GM23248 (cell line): Measurements from ENCODE around the gene ABCA2. TPM values are rescaled to one million over a fixed set of nuclear protein-coding genes. Genes with fewer than 3 reads are reported as not detected.

Experiments
- DNase-seq: peaks from one replicate; pipeline ENCODE4 v3.0.0-alpha.2; 2015
- H2AFZ ChIP-seq: fragments of 200-600 bp; sonication (generic); 2 replicates; pipeline ENCODE4 v1.6.1; 2016; ENCODE audit warnings: antibody characterized with exemption
- H3F3A ChIP-seq: fragments of 200-600 bp; sonication (generic); 2 replicates; pipeline ENCODE4 v1.6.1; 2016; ENCODE audit warnings: mild to moderate bottlenecking, antibody characterized with exemption, mixed run types; ENCODE audit not compliant: insufficient read depth
- H3K27ac ChIP-seq: fragments of 200-600 bp; sonication (generic); 2 replicates; pipeline ENCODE4 v1.5.1; 2016; ENCODE audit warnings: mild to moderate bottlenecking
- H3K27me3 ChIP-seq: fragments of 200-600 bp; sonication (generic); replicated peaks from 2 replicates; pipeline ENCODE4 v1.6.1; 2016; ENCODE audit warnings: mild to moderate bottlenecking; ENCODE audit not compliant: insufficient read depth
- H3K36me3 ChIP-seq: fragments of 200-600 bp; sonication (generic); 2 replicates; pipeline ENCODE4 v1.6.1; 2016; ENCODE audit warnings: low read depth, mild to moderate bottlenecking
- H3K4me1 ChIP-seq: fragments of 200-600 bp; sonication (generic); 2 replicates; pipeline ENCODE4 v1.6.1; 2016; ENCODE audit warnings: mild to moderate bottlenecking; ENCODE audit not compliant: insufficient read depth
- H3K4me2 ChIP-seq: fragments of 200-600 bp; sonication (generic); one replicate; pipeline ENCODE4 v1.6.1; 2016; ENCODE audit warnings: mild to moderate bottlenecking; ENCODE audit not compliant: unreplicated experiment
- H3K4me3 ChIP-seq: fragments of 200-600 bp; sonication (generic); 2 replicates; pipeline ENCODE4 v1.5.1; 2016; ENCODE audit warnings: mild to moderate bottlenecking
- H3K79me2 ChIP-seq: fragments of 200-600 bp; sonication (generic); 2 replicates; pipeline ENCODE4 v1.6.1; 2016; ENCODE audit warnings: mild to moderate bottlenecking; ENCODE audit not compliant: insufficient read depth
- H3K9ac ChIP-seq: fragments of 200-600 bp; sonication (generic); 2 replicates; pipeline ENCODE4 v1.6.1; 2016; ENCODE audit warnings: mild to moderate bottlenecking
- H3K9me2 ChIP-seq: fragments of 200-600 bp; sonication (generic); 2 replicates; pipeline ENCODE4 v1.6.1; 2016; ENCODE audit warnings: mixed run types, mild to moderate bottlenecking, moderate library complexity; ENCODE audit not compliant: insufficient read depth
- H3K9me3 ChIP-seq: fragments of 200-600 bp; sonication (generic); one replicate; pipeline ENCODE4 v1.6.1; 2017; ENCODE audit warnings: low read depth
- H4K20me1 ChIP-seq: fragments of 200-600 bp; sonication (generic); 2 replicates; pipeline ENCODE4 v1.6.0; 2016; ENCODE audit not compliant: insufficient read depth
- EZH2 ChIP-seq: fragments of 200-600 bp; sonication (generic); IDR thresholded peaks from 2 replicates; pipeline ENCODE4 v1.6.1; 2018; ENCODE audit warnings: antibody characterized with exemption, mild to moderate bottlenecking; ENCODE audit not compliant: insufficient read depth, poor library complexity, severe bottlenecking
- EZH2phosphoT487 ChIP-seq: fragments of 200-600 bp; sonication (generic); IDR thresholded peaks from 2 replicates; pipeline ENCODE4 v1.6.1; 2018; ENCODE audit warnings: antibody characterized with exemption, moderate library complexity, mild to moderate bottlenecking, low read depth; ENCODE audit not compliant: insufficient read depth
- WGBS, 2 experiments: methylation state at CpG; one replicate each; pipeline ENCODE4 v1.1.6; 2015 to 2017; ENCODE audit warnings: low lambda C conversion rate in 2 of 2, low coverage in 1 of 2; ENCODE audit errors: missing lambda C conversion rate in 2 of 2; 5-methylcytosine and 5-hydroxymethylcytosine counted together
- in situ Hi-C: fragments of 300-500 bp; cut with MboI; formaldehyde crosslinking; loops from 2 replicates; pipeline ENCODE4 v1.15.0; 2020
- polyA plus RNA-seq: library from polyadenylated mRNA; unstranded; fragments of >200 nt; fragmentation: Nextera tagmentation; extraction: Ambion mirVana; gene quantifications from 2 replicates; pipeline ENCODE4 v1.2.1, GENCODE V29; 2016
- total RNA-seq: library from RNA; depleted of rRNA; stranded (reverse); fragments of >200 nt; shearing (Covaris generic); gene quantifications from 2 replicates; pipeline ENCODE4 v1.2.3, GENCODE V29; 2014

The ABCA2 gene
- total and polyA plus RNA-seq, 2 experiments from 2014 or later: 21.1 to 33.2 TPM

- Histone ChIP-seq H3K9me3 (no peaks in the 10 kb centered on the region), H2AFZ (no peak overlapping the region), H3K27me3 (peaks cover 19% of the 10 kb centered on the region; the same call in 1 of the 2 replicates), H3K36me3 (no peaks in the 10 kb centered on the region), H3F3A (no peaks in the 10 kb centered on the region), H3K4me1 (no peaks in the 10 kb centered on the region), H3K27ac (no peak overlapping the region), H3K4me3 (no peak overlapping the region), H3K4me2 (no peak overlapping the region), H3K9ac (no peak overlapping the region), H4K20me1 (no peaks in the 10 kb centered on the region), H3K9me2 (no peaks in the 10 kb centered on the region), H3K79me2 (no peaks in the 10 kb centered on the region)
- 73 to 78% methylated on average over 15 to 17 of the region's 17 CpGs for WGBS, 2 experiments
- no peak for DNase-seq
- TF ChIP-seq EZH2phosphoT487 (no peak), EZH2 (no peak)
- in situ Hi-C loops: no loop called here
Observed at GRCh38 chr9:136981588-136982231, 46.3 kb downstream of the ABCA2 start.

GRCh38 chr9:136980669-136981478, 47.2 kb downstream of the ABCA2 start:
- in situ Hi-C loops: no loop called here
- no peak overlapping the region for H3K4me2 ChIP-seq
- no peaks in the 10 kb centered on the region for H3K79me2 ChIP-seq
- H3K9me2 ChIP-seq: no peaks in the 10 kb centered on the region
- H3K36me3 ChIP-seq: no peaks in the 10 kb centered on the region
- no peaks in the 10 kb centered on the region for H3F3A ChIP-seq
- no peak overlapping the region for H2AFZ ChIP-seq
- no peaks in the 10 kb centered on the region for H4K20me1 ChIP-seq
- H3K9ac ChIP-seq: no peak overlapping the region
- no peaks in the 10 kb centered on the region for H3K9me3 ChIP-seq
- H3K4me1 ChIP-seq: no peaks in the 10 kb centered on the region
- no peak for DNase-seq
- peaks cover 14% of the 10 kb centered on the region; the same call in 1 of the 2 replicates for H3K27me3 ChIP-seq
- TF ChIP-seq EZH2: no peak
- TF ChIP-seq EZH2phosphoT487: no peak
- no peak overlapping the region for H3K27ac ChIP-seq
- WGBS, 2 experiments: 93 to 94% methylated on average over 12 to 16 of the region's 16 CpGs
- H3K4me3 ChIP-seq: no peak overlapping the region

GRCh38 chr9:136979769-136980587, 48.1 kb downstream of the ABCA2 start:
- Histone ChIP-seq H3K79me2 (no peaks in the 10 kb centered on the region), H3K27ac (no peak overlapping the region), H3K4me2 (no peak overlapping the region), H2AFZ (no peak overlapping the region), H3K36me3 (no peaks in the 10 kb centered on the region), H4K20me1 (no peaks in the 10 kb centered on the region), H3F3A (no peaks in the 10 kb centered on the region), H3K9me2 (no peaks in the 10 kb centered on the region), H3K4me3 (no peak overlapping the region), H3K9ac (no peak overlapping the region), H3K4me1 (no peaks in the 10 kb centered on the region), H3K27me3 (peaks cover 5% of the 10 kb centered on the region; the same call in 1 of the 2 replicates), H3K9me3 (no peaks in the 10 kb centered on the region)
- in situ Hi-C loops: no loop called here
- no peak for DNase-seq
- TF ChIP-seq EZH2: no peak
- TF ChIP-seq EZH2phosphoT487: no peak
- 71 to 75% methylated on average over 23 to 26 of the region's 26 CpGs for WGBS, 2 experiments

- 59 to 62% methylated on average over 22 to 34 of the region's 41 CpGs for WGBS, 2 experiments
- Histone ChIP-seq H3K9me3 (no peaks in the 10 kb centered on the region), H3K4me3 (no peak overlapping the region), H3F3A (no peaks in the 10 kb centered on the region), H3K27ac (no peak overlapping the region), H3K27me3 (no peaks in the 10 kb centered on the region), H4K20me1 (no peaks in the 10 kb centered on the region), H3K36me3 (no peaks in the 10 kb centered on the region), H3K4me1 (no peaks in the 10 kb centered on the region), H2AFZ (no peak overlapping the region), H3K4me2 (no peak overlapping the region), H3K9ac (no peak overlapping the region), H3K79me2 (no peaks in the 10 kb centered on the region), H3K9me2 (no peaks in the 10 kb centered on the region)
- TF ChIP-seq EZH2phosphoT487 (no peak), EZH2 (no peak)
- no peak for DNase-seq
- in situ Hi-C loops: no loop called here
Observed at GRCh38 chr9:136978865-136979544, 49.0 kb downstream of the ABCA2 start.
